MV-4-11 (cell line): ENCODE data around the gene CEPT1.
"Not testable (repeated sequence)": the region's sequence is repeated elsewhere in the genome, so short reads cannot be mapped to it uniquely, and the experiment has no call there.

Source experiments
- DNase-seq: peaks from one replicate; lab custom pipeline; 2025; lab: John Stamatoyannopoulos, UW

CEPT1 gene

DNA sequence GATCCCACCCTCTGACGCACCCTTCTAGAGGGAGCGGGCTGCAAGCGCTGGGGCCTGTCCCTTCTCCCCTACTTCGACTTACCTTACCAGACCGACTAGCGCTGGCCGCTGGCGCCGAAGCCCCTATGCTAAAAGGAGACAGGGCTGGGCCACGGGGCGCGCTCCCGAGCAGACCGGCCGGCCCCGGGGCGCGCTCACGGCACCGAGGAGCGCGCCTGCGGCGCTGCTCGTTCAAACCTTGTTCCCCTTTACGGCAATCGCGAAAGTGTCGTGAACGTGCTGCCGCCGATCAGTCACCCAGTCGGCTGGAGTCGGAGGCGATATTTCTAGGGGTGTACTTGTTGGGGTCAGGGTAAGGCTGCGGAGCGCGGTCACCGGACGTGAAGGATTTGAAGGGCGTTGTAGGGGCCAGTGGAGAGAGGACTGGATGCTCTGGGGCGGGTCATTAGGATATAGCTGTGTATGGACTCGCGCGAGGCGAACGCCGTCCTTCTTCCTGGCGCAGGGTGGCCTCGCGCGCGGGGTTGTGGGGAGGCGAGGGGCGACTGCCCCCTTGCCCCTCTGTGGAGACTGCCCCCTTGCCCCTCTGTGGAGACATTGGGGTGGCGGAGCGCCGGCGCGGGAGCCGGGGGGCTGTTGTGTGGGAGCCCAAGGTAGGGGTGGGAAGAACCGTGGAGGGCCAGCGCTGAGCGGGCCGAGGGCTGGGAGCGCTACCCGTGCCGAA, at the start of gene CEPT1, which contains the start of gene DRAM2:
CEPT1 (plus strand) TSS at position 268 of the 724 bp plus-strand sequence. CDS start 7,492 bp downstream, outside the sequence.
DRAM2 (minus strand) TSS at position 138 of the 724 bp plus-strand sequence. CDS start 8,539 bp downstream, outside the sequence.
- peak; percentile 92 for DNase-seq

DNA sequence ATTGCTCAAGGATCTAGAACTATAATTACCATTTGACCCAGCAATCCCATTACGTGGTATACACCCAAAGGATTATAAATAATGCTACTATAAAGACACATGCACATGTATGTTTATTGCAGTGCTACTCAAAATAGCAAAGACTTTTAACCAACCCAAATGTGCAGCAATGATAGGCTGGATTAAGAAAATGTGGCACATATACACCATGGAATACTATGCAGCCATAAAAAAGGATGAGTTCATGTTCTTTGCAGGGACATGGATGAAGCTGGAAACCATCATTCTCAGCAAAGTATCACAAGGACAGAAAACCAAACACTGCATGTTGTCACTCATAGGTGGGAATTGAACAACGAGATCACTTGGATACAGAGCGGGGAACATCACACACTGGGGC, 44.6 kb upstream of the CEPT1 start:
- DNase-seq: not testable (repeated sequence)

DNA sequence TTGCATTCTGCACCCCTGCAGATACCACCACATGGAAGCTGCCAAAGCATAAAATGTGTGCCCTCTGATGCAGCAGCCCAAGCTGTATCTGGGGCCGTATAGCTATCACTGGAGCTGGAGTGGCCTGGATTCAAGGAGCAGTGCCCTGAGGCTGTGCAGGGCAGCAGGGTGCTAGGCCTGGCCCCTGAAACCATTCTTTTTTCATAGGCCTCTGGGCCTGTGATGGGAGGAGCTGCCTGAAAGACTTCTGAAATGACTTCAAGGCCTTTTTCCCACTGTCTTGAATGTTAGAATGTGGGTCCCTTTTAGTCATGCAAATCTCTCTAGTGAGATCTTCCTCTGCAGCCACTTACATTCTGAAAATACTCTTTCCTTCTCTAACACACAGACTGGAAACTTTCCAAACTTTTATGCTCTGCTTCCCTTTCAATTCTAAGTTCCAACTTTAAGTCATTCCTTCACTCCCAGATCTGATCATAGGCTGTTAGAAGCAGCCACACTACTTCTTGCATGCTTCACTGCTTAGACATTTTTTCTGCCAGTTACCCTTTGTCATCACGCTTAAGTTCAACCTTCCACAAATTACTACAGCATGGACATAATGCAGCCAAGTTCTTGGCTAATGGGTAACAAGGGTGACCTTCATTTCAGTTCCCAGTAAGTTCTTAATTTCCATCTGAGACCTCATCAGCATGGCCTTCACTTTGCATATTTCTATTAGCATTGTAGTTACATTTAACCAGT, 42.5 kb upstream of the CEPT1 start:
- DNase-seq: no peak

- no peak for DNase-seq
Observed at GRCh38 chr1:111099289-111099688, 40.7 kb upstream of the CEPT1 start.

- no peak for DNase-seq
Observed at GRCh38 chr1:111101854-111102642, 38.0 kb upstream of the CEPT1 start.

DNA sequence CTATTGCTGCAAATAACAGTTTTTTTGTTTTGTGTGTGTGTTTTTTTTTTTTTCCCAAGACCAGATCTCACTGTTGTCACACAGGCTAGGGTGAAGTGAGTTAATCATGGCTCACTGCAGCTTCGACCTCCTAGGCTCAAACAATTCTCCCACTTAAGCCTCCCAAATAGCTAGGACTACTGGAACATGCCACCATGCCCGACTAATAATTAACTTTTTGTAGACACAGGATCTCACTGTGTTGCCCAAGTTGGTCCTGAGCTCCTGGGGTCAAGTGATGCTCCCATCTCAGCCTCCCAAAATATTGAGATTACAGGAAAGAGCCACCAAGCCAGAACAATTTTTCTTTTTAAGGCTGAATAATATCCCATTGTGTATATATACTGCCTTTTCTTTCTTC, 35.0 kb upstream of the CEPT1 start:
- DNase-seq: no peak

GRCh38 chr1:111110197-111110899, 29.7 kb upstream of the CEPT1 start:
- no peak for DNase-seq

GRCh38 chr1:111116496-111116895, 23.5 kb upstream of the CEPT1 start:
- no peak for DNase-seq

DNA sequence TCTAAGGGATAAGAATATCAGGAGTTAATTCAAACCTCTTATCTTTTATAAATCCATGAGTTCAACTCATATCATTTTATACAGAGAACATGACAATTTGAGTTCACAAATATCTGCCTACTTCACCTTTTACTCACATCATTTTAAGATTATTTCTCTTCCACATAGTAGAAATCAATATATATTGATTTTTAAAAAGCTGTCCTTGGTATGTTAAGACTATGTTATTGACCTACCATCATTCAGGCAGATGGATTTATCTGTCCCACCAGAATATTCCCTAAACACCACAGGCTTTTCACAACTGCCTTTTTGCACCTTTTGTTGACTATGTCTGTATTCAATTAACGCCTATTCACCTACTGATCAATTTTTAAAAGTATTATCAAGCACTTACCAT, 13.7 kb upstream of the CEPT1 start:
- DNase-seq: no peak

DNA sequence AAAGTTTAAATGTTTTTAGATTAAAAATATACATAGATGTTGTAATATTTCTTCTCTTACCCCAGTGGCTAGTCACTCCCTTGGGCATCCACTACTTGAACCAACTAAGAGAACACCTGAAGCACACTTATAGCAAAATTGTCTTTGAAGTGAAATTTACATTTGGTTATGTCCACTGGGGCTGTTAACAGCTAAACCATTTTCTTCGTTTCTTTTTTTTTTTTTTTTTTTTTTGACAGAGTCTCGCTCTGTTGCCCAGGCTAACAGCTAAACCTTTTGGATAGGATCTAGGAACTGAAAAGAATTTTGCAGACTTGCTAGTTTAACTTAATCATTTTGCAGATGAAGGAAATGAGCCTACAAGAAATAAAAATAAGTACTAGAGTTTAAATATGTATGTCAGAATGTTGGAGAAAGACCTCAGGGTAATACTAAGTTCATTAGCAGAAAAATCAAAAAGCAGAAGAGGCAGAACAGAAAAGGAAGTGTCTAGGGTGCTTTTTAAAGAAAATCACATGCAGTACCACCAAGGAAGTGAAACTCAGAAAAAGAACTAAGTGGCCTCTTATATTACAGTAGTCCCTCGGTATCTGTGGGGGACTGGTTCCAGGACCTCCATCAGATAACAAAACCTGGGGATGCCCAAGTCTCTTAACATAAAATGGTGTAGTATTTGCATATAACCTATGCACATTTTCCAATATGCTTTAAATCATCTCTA, 11.9 kb upstream of the CEPT1 start:
- DNase-seq: peak; percentile 91

DNA sequence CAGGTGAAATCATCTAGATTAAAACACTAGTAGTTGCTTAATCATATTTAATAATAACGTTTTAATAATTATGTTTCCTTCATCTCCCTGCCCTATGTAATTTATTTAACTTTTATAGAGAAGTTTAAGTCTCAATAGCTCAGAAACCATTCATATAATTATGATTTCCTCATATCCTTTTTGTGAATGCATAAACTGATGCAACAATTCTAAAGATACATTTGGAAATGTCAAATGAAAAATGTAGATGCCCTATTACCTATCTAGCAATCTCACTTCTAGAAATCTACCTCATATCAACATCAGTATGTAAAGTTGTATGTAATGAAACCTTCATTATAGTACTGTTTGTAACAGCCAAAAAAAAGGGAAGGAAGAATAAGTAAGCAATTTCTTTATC, 10.6 kb upstream of the CEPT1 start:
- DNase-seq: no peak

DNA sequence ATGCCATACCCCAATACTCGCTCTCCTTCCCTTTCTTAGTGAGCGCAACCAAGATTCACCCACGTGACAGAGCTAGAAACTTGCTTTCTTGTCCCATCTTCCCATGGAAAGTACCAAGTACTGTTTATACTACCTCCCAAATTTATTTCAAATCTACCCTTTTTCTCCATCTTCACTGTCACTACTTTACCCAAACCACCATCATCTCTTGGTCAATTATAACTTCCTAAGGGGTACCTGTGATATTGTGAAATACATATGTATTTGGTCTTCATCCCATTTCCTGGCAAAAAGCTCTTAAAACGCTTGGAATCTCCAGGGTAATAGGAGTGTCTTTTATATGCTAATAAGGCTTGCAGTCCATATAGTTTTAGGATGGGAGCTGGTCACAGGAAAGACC, 8.3 kb upstream of the CEPT1 start:
- DNase-seq: no peak

DNA sequence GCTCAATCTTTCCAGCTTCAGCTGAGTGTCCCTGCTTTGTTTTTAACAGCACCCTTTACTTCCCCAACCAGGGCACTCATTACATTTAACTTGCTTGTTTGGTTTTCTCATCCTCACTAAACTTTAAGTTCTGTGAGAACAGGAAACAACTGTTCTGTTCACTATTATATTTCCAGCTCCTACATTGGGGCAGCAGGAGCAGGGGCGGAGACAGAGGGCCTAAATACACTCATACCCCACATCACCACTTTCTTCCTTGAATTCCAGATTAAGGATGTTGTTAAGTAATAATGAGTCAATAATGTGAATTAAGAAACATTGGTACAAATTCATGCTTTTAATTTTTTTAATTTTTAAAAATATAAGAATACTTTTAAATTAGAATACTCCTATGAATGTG, 6.2 kb upstream of the CEPT1 start:
- DNase-seq: no peak

DNA sequence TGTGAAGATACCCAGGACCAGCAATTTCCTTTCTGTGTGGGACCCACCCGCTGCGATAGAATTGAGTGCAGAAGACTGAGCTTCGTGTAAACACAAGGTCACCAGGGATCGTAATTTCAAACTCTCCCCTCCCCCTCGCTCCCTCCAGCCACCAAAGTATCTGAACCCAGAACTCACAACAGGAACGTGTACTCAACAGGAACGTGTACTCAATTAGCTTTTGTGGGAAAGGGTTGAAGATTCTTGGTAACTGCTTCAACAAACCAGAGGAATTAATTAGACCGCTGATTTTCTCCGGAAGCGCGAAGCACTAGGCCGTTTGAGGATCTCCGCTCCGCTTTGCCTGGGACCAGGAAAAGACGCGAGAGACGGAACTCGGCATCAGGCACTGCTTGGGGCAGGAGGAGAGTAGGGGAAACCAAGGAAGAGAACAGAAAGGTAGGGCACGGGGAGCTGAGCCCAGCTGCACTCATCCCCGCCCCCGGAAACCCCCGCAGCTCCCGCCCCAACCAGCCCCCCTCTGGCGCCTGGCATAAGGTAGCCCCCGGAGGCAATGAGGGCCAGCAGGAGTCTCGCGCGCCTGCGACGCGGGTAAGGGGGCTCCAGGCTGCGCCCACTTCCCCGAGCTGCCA, 583 bp upstream of the CEPT1 start:
- DNase-seq: peak; percentile 48

- no peak for DNase-seq
Observed at GRCh38 chr1:111140680-111140967, 601 bp downstream of the CEPT1 start.

DNA sequence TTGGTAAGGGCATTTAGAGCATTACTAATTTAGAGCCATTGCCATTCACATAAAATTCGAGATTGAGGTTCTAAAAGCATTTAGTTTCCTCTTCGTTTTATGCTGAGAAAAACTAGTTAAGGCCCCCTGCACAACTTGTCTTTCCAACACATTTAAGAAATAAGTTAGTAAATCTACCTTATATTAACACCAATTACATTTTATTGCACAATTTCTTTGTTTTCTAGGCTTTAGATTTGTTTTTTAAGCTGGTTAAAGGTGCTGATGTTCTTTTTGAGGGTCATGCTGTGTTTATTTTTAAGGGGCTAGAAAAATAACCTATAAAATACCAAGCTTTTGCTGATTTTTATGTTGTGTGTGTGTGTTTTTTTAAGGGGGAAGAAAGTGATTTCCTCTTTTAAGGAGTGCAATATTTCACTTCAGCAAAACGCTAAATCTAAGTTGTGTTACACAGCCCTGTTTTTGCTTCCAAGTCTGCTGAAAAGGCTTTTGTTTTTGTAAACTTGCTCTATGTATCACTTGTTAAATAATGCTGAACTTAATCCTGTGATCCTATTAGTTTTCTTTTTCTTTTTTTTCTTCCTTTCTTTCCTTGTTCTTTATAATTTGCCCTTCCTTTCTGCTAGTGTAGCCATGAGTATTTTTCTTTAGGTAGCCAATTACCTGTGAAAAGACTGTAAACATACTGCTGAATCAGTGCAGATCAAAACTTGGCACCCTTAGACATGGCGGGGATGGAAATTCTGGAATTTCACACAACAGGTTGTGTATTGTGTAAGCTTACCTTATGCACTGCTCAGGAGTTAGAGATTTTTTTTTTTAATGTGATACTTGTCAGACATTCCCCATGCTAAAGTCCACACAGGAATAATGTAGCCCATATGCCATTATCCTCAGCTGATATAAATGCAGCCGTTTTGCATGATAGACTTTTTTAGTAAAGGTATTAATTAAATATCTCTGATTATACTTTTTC, 1.5 kb downstream of the CEPT1 start:
- DNase-seq: peak; percentile 36

DNA sequence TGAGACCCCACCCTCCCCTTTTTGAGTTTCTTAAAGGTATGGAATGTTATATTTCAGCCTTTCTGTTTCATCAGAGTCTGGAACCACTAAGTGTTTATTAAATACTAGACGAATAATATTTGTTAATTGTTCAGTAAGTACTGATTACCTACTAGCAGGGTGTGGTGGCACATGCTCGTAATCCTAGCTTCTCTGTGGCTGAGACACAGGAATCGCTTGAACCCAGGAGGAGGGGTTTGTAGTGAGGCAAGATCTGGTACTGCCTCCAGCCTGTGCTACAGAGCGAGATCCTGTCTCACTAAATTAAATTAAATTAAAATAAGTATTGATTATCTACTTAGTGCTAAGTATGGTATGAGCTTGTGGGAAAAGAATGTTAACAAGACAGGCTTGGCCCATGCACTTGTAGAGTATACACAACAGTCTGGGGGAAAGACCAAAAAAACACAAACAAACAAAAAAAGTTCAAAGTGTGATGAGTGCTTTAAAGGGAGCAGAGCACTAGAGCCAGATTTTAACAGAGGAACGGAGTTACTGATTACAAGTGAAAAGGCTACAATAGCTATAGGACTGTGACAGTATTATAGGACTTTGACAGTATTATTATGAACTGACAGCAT, 2.4 kb downstream of the CEPT1 start:
- DNase-seq: no peak

- no peak for DNase-seq
Observed at GRCh38 chr1:111145542-111145941, 5.5 kb downstream of the CEPT1 start.
